Adipocyte (in vitro differentiated cells): Measurements from ENCODE around the gene MIAT.

Experiments used
- DNase-seq: peaks from one replicate; pipeline ENCODE4 v3.0.0-alpha.2; 2015; ENCODE audit warnings: low read depth
- H3K27me3 ChIP-seq: replicated peaks from 2 replicates; pipeline ENCODE4 v1.7.0; 2013; ENCODE audit warnings: mild to moderate bottlenecking, low read length, moderate library complexity; ENCODE audit not compliant: control insufficient read depth, insufficient read depth
- H3K36me3 ChIP-seq: 2 replicates; pipeline ENCODE4 v1.7.0; 2013; ENCODE audit warnings: low read length, mild to moderate bottlenecking, moderate library complexity; ENCODE audit not compliant: control insufficient read depth, insufficient read depth, severe bottlenecking
- H3K4me1 ChIP-seq: 2 replicates; pipeline ENCODE4 v1.7.0; 2013; ENCODE audit warnings: mild to moderate bottlenecking, low read length, moderate library complexity; ENCODE audit not compliant: control insufficient read depth, insufficient read depth
- H3K4me3 ChIP-seq: 2 replicates; pipeline ENCODE4 v1.7.0; 2013; ENCODE audit warnings: mild to moderate bottlenecking, low read length, moderate library complexity
- H3K9ac ChIP-seq: 2 replicates; pipeline ENCODE4 v1.7.0; 2013; ENCODE audit warnings: mild to moderate bottlenecking, low read length, moderate library complexity
- H3K9me3 ChIP-seq: 2 replicates; pipeline ENCODE4 v1.7.0; 2013; ENCODE audit warnings: mild to moderate bottlenecking, low read length, moderate library complexity; ENCODE audit not compliant: control insufficient read depth

MIAT gene

DNA sequence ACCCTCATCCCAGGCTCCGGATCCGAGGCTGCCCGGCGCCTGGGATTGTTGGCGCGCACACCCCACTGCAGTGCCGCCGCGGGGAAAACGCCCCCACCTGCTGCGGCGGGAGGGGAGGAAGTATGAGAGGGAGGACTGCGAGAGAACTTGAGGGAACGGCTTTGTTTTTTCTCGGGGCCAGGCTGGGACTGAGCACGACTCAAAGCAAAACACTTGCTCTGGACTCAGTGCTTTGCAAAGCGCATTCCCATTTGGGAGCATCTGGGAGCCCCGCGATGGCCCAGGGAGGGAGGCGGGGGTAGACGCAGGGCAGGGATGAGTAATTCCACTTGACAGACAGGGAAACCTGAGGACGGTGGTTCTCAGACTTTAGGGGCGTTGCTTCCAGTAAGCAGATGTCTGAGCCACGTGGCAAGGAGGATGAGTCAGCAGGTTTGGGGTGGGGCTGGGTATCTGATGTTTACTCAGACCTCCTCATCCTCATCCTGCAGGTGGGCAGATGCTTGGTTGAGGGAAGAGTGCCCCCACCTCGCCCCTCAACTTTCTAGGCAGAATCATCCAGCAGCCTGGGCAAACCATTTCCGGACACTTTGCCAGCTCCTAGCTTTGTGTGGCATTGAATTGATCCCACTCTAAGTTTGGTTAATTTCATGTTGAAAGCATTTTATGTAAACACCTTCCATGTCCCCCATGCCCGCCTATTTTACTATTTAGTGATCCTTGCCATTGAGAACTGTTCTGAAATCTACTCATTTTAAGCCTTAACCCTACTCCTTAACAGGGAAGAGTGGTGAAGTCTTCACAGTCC lies 1.5 kb downstream of the MIAT start:
- Histone ChIP-seq H3K27me3 (peaks cover 41% of the 10 kb centered on the region), H3K4me3 (peak overlapping the region; percentile 28), H3K9ac (no peak overlapping the region), H3K36me3 (no peaks in the 10 kb centered on the region), H3K4me1 (peaks cover 3% of the 10 kb centered on the region), H3K9me3 (no peaks in the 10 kb centered on the region)
- DNase-seq = peak; percentile 80

- H3K27me3 ChIP-seq = peaks cover 35% of the 10 kb centered on the region
- peaks cover 3% of the 10 kb centered on the region for H3K4me1 ChIP-seq
- H3K36me3 ChIP-seq = no peaks in the 10 kb centered on the region
- H3K4me3 ChIP-seq = no peak overlapping the region
- no peak for DNase-seq
- H3K9ac ChIP-seq = no peak overlapping the region
- no peaks in the 10 kb centered on the region for H3K9me3 ChIP-seq
These were observed 3.0 kb downstream of the MIAT start for GRCh38 chr22:26660356-26660755.

DNA sequence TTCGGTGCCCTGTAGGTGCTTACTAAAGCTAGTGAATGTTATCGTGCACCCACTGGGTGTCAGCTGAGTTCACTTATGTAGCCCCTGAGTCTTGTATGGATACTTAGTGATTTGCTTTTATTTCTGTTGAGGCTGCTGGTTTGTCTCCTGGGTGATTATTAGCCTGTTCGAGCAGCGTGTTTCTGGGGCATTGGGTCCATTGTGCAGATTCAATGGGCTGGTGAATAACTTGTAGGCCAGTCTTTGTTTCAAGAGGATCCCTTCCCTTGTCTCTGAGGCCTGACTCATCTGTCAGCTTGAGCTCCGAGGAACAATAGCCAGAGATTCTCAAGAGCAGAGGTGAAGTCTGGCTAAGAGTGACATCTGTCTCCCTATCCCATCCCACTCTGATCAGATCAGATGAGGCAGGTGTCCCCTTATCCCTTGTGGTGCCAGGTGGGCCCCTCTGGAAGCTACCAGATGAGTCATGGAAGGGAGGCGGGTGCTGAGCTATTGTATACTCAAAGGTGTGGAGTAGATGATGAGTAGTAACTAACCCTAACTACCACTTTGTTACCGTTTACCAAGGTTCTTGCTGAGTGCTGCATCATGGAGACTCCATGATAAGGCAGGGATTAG lies 3.7 kb downstream of the MIAT start:
- H3K27me3 ChIP-seq = peaks cover 35% of the 10 kb centered on the region
- no peaks in the 10 kb centered on the region for H3K9me3 ChIP-seq
- no peaks in the 10 kb centered on the region for H3K36me3 ChIP-seq
- H3K4me1 ChIP-seq = peaks cover 3% of the 10 kb centered on the region
- no peak overlapping the region for H3K9ac ChIP-seq
- no peak overlapping the region for H3K4me3 ChIP-seq
- no peak for DNase-seq

GRCh38 chr22:26662160-26662559 lies 4.8 kb downstream of the MIAT start:
- Histone ChIP-seq H3K36me3 (no peaks in the 10 kb centered on the region), H3K9ac (no peak overlapping the region), H3K4me3 (no peak overlapping the region), H3K4me1 (peaks cover 3% of the 10 kb centered on the region), H3K9me3 (no peaks in the 10 kb centered on the region), H3K27me3 (peaks cover 32% of the 10 kb centered on the region)
- no peak for DNase-seq

DNA sequence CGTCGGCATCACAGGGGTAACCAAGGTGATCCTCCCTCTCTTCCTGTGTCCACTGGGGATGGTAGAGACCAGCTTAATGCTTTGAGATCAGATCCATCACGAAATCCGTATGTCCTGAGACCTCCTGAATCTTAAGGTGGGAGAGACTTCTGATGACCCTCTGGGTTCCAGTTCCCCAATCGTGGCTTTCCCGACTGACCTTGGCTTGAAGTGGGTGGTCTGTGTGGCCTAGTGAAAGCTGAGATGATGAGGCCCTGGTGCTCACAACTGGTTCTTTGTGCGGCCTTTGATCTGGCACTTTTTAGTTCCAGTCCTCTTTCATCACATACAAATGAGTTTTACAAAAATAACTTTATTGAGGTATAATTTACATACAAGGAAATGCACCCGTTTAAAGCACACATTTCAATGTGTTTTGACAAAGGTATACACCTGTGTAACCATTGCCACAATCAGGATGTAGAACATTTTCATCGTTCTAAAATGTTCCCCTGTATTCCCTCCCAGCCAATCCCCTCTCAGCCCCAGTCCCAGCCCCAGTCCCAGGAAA lies 6.1 kb downstream of the MIAT start:
- no peak overlapping the region for H3K4me3 ChIP-seq
- no peaks in the 10 kb centered on the region for H3K9me3 ChIP-seq
- no peak for DNase-seq
- H3K4me1 ChIP-seq = peaks cover 1% of the 10 kb centered on the region
- H3K36me3 ChIP-seq = no peaks in the 10 kb centered on the region
- H3K9ac ChIP-seq = no peak overlapping the region
- peaks cover 20% of the 10 kb centered on the region for H3K27me3 ChIP-seq

GRCh38 chr22:26665813-26666231 lies 8.4 kb downstream of the MIAT start:
- H3K27me3 ChIP-seq = peaks cover 13% of the 10 kb centered on the region
- H3K9me3 ChIP-seq = no peaks in the 10 kb centered on the region
- no peak for DNase-seq
- H3K4me3 ChIP-seq = no peak overlapping the region
- no peak overlapping the region for H3K9ac ChIP-seq
- no peaks in the 10 kb centered on the region for H3K36me3 ChIP-seq
- no peaks in the 10 kb centered on the region for H3K4me1 ChIP-seq

- no peak for DNase-seq
- H3K4me1 ChIP-seq = peaks cover 1% of the 10 kb centered on the region
- no peaks in the 10 kb centered on the region for H3K36me3 ChIP-seq
- no peak overlapping the region for H3K4me3 ChIP-seq
- peaks cover 5% of the 10 kb centered on the region for H3K27me3 ChIP-seq
- H3K9me3 ChIP-seq = no peaks in the 10 kb centered on the region
- no peak overlapping the region for H3K9ac ChIP-seq
These were observed 9.8 kb downstream of the MIAT start for GRCh38 chr22:26667140-26667539.

DNA sequence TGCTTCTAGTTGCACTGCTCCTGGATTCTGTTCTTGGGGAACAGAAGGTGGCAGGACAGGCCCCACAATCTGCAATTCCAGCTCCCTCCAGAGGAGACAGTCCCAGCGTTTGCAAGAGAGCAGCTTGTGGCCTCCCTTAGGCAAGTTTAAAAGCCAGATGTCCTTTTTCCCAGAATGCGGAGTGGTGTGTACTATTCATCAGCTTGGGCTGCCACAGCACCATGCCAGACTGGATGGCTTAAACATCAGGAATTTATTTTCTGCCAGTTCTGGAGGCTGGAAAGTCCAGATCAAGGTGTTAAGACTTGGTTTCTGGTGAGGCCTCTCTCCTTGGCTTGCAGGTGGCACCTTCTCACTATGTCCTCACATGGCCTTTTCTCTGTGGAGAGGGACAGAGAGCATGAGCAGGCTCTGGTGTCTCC lies 11.7 kb downstream of the MIAT start:
- Histone ChIP-seq H3K27me3 (no peaks in the 10 kb centered on the region), H3K4me3 (no peak overlapping the region), H3K9me3 (no peaks in the 10 kb centered on the region), H3K4me1 (peaks cover 12% of the 10 kb centered on the region), H3K36me3 (no peaks in the 10 kb centered on the region), H3K9ac (no peak overlapping the region)
- peak; percentile 60 for DNase-seq

- Histone ChIP-seq H3K9me3 (no peaks in the 10 kb centered on the region), H3K4me3 (no peak overlapping the region), H3K36me3 (no peaks in the 10 kb centered on the region), H3K4me1 (peaks cover 19% of the 10 kb centered on the region), H3K9ac (no peak overlapping the region), H3K27me3 (no peaks in the 10 kb centered on the region)
- no peak for DNase-seq
These were observed 13.1 kb downstream of the MIAT start for GRCh38 chr22:26670459-26670858.

GRCh38 chr22:26671317-26672059 lies 14.1 kb downstream of the MIAT start:
- no peaks in the 10 kb centered on the region for H3K9me3 ChIP-seq
- H3K9ac ChIP-seq = no peak overlapping the region
- H3K4me3 ChIP-seq = no peak overlapping the region
- peaks cover 19% of the 10 kb centered on the region for H3K4me1 ChIP-seq
- no peak for DNase-seq
- H3K36me3 ChIP-seq = no peaks in the 10 kb centered on the region
- H3K27me3 ChIP-seq = no peaks in the 10 kb centered on the region

DNA sequence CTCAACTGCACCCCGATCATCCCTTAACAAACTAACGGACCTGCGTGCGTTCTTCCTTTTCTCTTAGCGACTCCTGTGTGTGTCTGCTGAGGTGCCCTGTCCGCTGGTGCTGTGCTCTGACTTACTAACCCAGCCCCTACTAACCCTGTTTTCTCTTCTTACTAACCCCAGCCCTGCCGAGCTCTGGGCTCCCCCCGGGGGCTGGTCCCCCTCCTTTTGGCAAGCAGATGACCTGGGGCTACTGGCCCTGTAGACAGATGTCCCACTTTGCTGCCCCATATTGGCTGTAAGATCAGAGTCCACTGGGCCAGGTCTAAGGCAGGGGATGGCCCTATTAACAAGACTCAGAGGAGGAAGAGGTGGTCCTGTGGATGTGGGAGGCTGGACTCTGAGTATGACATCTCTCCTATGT lies 14.7 kb downstream of the MIAT start:
- H3K4me3 ChIP-seq = peak overlapping the region; percentile 95

More for the DNA sequence above, 14.7 kb downstream of the MIAT start:
- Histone ChIP-seq H3K9ac (peak overlapping the region; percentile 96), H3K27me3 (no peaks in the 10 kb centered on the region), H3K9me3 (no peaks in the 10 kb centered on the region), H3K4me1 (peaks cover 19% of the 10 kb centered on the region), H3K36me3 (no peaks in the 10 kb centered on the region)
- no peak for DNase-seq
